HUES6 (cell line): ENCODE results near the gene KRT80.

Experiments used
- H3K27ac ChIP-seq: 2 replicates; pipeline ENCODE4 v1.7.0; 2013; ENCODE audit warnings: low read depth, mild to moderate bottlenecking, low read length, inconsistent platforms
- H3K27me3 ChIP-seq: 2 replicates; pipeline ENCODE4 v1.6.1; 2013; ENCODE audit warnings: low read length; ENCODE audit not compliant: control insufficient read depth, insufficient read depth
- H3K36me3 ChIP-seq: 2 replicates; pipeline ENCODE4 v1.6.1; 2013; ENCODE audit warnings: low read length; ENCODE audit not compliant: control insufficient read depth, insufficient read depth
- H3K4me1 ChIP-seq: 2 replicates; pipeline ENCODE4 v1.6.1; 2013; ENCODE audit warnings: low read length; ENCODE audit not compliant: control insufficient read depth, insufficient read depth
- H3K4me3 ChIP-seq: 2 replicates; pipeline ENCODE4 v1.5.1; 2013; ENCODE audit warnings: low read depth, low read length
- H3K9ac ChIP-seq: one replicate; pipeline ENCODE4 v1.6.1; 2013; ENCODE audit warnings: mild to moderate bottlenecking, low read length
- H3K9me3 ChIP-seq: 2 replicates; pipeline ENCODE4 v1.6.1; 2013; ENCODE audit warnings: low read depth, low read length; ENCODE audit not compliant: control insufficient read depth, insufficient read depth

The KRT80 gene

GRCh38 chr12:52193532-52193931 lies 1.7 kb upstream of the KRT80 start:
- Histone ChIP-seq H3K9me3 (no peaks in the 10 kb centered on the region), H3K4me1 (peaks cover 25% of the 10 kb centered on the region; the same call in 1 of the 2 replicates), H3K27me3 (no peaks in the 10 kb centered on the region), H3K9ac (no peak overlapping the region), H3K27ac (no peak overlapping the region), H3K4me3 (no peak overlapping the region), H3K36me3 (no peaks in the 10 kb centered on the region)

GRCh38 chr12:52190860-52191729 lies 719 bp downstream of the KRT80 start:
- no peak overlapping the region for H3K27ac ChIP-seq
- H3K4me1 ChIP-seq, result peaks cover 30% of the 10 kb centered on the region; the same call in 1 of the 2 replicates

GRCh38 chr12:52189376-52190174 lies 2.2 kb downstream of the KRT80 start:
- peaks cover 32% of the 10 kb centered on the region; the same call in 1 of the 2 replicates for H3K4me1 ChIP-seq
- H3K36me3 ChIP-seq, result no peaks in the 10 kb centered on the region
- H3K27ac ChIP-seq, result no peak overlapping the region
- no peaks in the 10 kb centered on the region for H3K27me3 ChIP-seq
- no peak overlapping the region for H3K9ac ChIP-seq
- H3K9me3 ChIP-seq, result no peaks in the 10 kb centered on the region
- no peak overlapping the region for H3K4me3 ChIP-seq

More at GRCh38 chr12:52190860-52191729, 719 bp downstream of the KRT80 start:
- H3K36me3 ChIP-seq, result no peaks in the 10 kb centered on the region
- H3K9ac ChIP-seq, result no peak overlapping the region
- H3K4me3 ChIP-seq, result no peak overlapping the region
- no peaks in the 10 kb centered on the region for H3K27me3 ChIP-seq
- no peaks in the 10 kb centered on the region for H3K9me3 ChIP-seq

GRCh38 chr12:52188658-52189057 lies 3.2 kb downstream of the KRT80 start:
- H3K4me3 ChIP-seq, result no peak overlapping the region
- H3K9me3 ChIP-seq, result no peaks in the 10 kb centered on the region
- H3K4me1 ChIP-seq, result peaks cover 27% of the 10 kb centered on the region; the same call in 1 of the 2 replicates
- H3K9ac ChIP-seq, result no peak overlapping the region
- no peak overlapping the region for H3K27ac ChIP-seq
- H3K27me3 ChIP-seq, result no peaks in the 10 kb centered on the region
- H3K36me3 ChIP-seq, result no peaks in the 10 kb centered on the region

- no peak overlapping the region for H3K4me3 ChIP-seq
- no peak overlapping the region for H3K27ac ChIP-seq
- H3K36me3 ChIP-seq, result no peaks in the 10 kb centered on the region
- H3K9ac ChIP-seq, result no peak overlapping the region
- no peaks in the 10 kb centered on the region for H3K27me3 ChIP-seq
- peaks cover 33% of the 10 kb centered on the region for H3K4me1 ChIP-seq
- H3K9me3 ChIP-seq, result no peaks in the 10 kb centered on the region
Measured at GRCh38 chr12:52187640-52188039, 4.2 kb downstream of the KRT80 start.

- Histone ChIP-seq H3K9me3 (no peaks in the 10 kb centered on the region), H3K9ac (no peak overlapping the region), H3K36me3 (no peaks in the 10 kb centered on the region), H3K27ac (no peak overlapping the region), H3K27me3 (no peaks in the 10 kb centered on the region), H3K4me3 (no peak overlapping the region), H3K4me1 (peaks cover 33% of the 10 kb centered on the region)
Measured at GRCh38 chr12:52187206-52187605, 4.6 kb downstream of the KRT80 start.

- H3K4me3 ChIP-seq, result no peak overlapping the region
- no peaks in the 10 kb centered on the region for H3K9me3 ChIP-seq
- no peak overlapping the region for H3K27ac ChIP-seq
- H3K9ac ChIP-seq, result no peak overlapping the region
- peaks cover 42% of the 10 kb centered on the region for H3K4me1 ChIP-seq
- H3K27me3 ChIP-seq, result no peaks in the 10 kb centered on the region
- H3K36me3 ChIP-seq, result no peaks in the 10 kb centered on the region
Measured at GRCh38 chr12:52186118-52186840, 5.5 kb downstream of the KRT80 start.

- Histone ChIP-seq H3K9ac (no peak overlapping the region), H3K4me3 (no peak overlapping the region), H3K27me3 (no peaks in the 10 kb centered on the region), H3K36me3 (no peaks in the 10 kb centered on the region), H3K27ac (no peak overlapping the region), H3K9me3 (no peaks in the 10 kb centered on the region), H3K4me1 (peaks cover 48% of the 10 kb centered on the region)
Measured at GRCh38 chr12:52185400-52185967, 6.3 kb downstream of the KRT80 start.

GRCh38 chr12:52184813-52185212 lies 7.0 kb downstream of the KRT80 start:
- Histone ChIP-seq H3K36me3 (no peaks in the 10 kb centered on the region), H3K4me3 (no peak overlapping the region), H3K9me3 (no peaks in the 10 kb centered on the region), H3K4me1 (peaks cover 48% of the 10 kb centered on the region), H3K27me3 (no peaks in the 10 kb centered on the region), H3K27ac (no peak overlapping the region), H3K9ac (no peak overlapping the region)

GRCh38 chr12:52183971-52184370 lies 7.8 kb downstream of the KRT80 start:
- peaks cover 48% of the 10 kb centered on the region for H3K4me1 ChIP-seq
- H3K9ac ChIP-seq, result no peak overlapping the region
- H3K27ac ChIP-seq, result no peak overlapping the region
- H3K9me3 ChIP-seq, result no peaks in the 10 kb centered on the region
- no peaks in the 10 kb centered on the region for H3K36me3 ChIP-seq
- no peak overlapping the region for H3K4me3 ChIP-seq
- no peaks in the 10 kb centered on the region for H3K27me3 ChIP-seq
